ENCODE data around the gene TMEM207. TPM values are rescaled to one million over a fixed set of nuclear protein-coding genes. Genes with fewer than 3 reads are reported as not detected.

TMEM207 gene
- total and polyA plus RNA-seq, 2 of the 8 experiments (the other 6 are each of a cell fraction or from before 2014, with no cell fraction given), result not detected

DNA sequence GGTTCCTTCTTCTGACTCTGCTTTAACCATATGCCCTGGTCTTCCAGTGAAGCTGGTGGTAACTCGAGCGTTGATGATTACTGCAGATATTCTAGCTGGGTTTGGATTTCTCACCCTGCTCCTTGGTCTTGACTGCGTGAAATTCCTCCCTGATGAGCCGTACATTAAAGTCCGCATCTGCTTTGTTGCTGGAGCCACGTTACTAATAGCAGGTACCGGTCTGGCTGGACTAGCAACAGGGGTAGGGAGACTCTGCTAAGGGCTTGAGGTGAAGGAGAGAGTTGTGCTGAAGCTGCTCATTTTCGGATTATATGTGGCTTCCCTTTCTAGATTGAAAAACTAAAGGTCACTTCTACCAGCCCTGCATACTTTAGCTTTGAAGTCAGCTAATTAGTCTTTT lies 45.0 kb downstream of the TMEM207 start:
- TF ChIP-seq POLR2A (IDR thresholded peaks at IDR 0.05; ENCODE audit: control extremely low read depth in 1 of 2, low read depth in 2 of 2, low read length in 2 of 2) (no peak), TAF7 (optimal IDR thresholded peaks at IDR 0.05; ENCODE audit: borderline replicate concordance, low read depth, low read length) (no peak), SIN3A (conservative IDR thresholded peaks at IDR 0.05 in 1 of 2, IDR thresholded peaks at IDR 0.05 in 1 of 2; ENCODE audit: low read depth in 1 of 2, low read length in 2 of 2) (no peak), ASH2L (IDR thresholded peaks at IDR 0.05; ENCODE audit: low read length) (no peak), KDM1A (IDR thresholded peaks at IDR 0.05; ENCODE audit: borderline replicate concordance, low read length) (no peak), CEBPB (IDR thresholded peaks at IDR 0.05; ENCODE audit: low read depth, low read length) (no peak), HDAC6 (IDR thresholded peaks at IDR 0.05; ENCODE audit: low read depth, low read length) (no peak), POLR2AphosphoS5 (IDR thresholded peaks at IDR 0.05; ENCODE audit: low read depth, low read length) (no peak), CBX8 (IDR thresholded peaks at IDR 0.05; ENCODE audit: borderline replicate concordance, low read depth, low read length) (no peak), YY1 (IDR thresholded peaks at IDR 0.05; ENCODE audit: low read depth, low read length) (no peak), JUND (IDR thresholded peaks at IDR 0.05; ENCODE audit: low read length) (no peak), RBBP5 (IDR thresholded peaks at IDR 0.05; ENCODE audit: borderline replicate concordance, low read depth, low read length) (no peak), SIX5 (IDR thresholded peaks at IDR 0.05; ENCODE audit: low read depth, low read length) (no peak), RFX5 (IDR thresholded peaks at IDR 0.05; ENCODE audit: borderline replicate concordance, low read depth, low read length) (no peak)
- TF ChIP-seq, protein P1, sequence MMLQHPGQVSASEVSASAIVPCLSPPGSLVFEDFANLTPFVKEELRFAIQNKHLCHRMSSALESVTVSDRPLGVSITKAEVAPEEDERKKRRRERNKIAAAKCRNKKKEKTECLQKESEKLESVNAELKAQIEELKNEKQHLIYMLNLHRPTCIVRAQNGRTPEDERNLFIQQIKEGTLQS (IDR thresholded peaks at IDR 0.05; ENCODE audit: insufficient read depth, low read depth, low read length), result no peak
- Histone ChIP-seq H2AK5ac (ENCODE audit: low read depth, low read length) (no peak overlapping the region), H2AFZ (ENCODE audit: low read length) (0 out of 2 replicates have a peak overlapping the region, but pooled peaks have one; percentile 1), H3K4me3 (ENCODE audit: extremely low read depth in 1 of 4, insufficient read depth in 2 of 4, low read depth in 3 of 4, low read length in 4 of 4) (no peak overlapping the region), H3K27me3 (replicated peaks in 1 of 4; ENCODE audit: control insufficient read depth in 3 of 4, extremely low read depth in 1 of 4, insufficient read depth in 3 of 4, low read length in 3 of 4) (no peaks in the 10 kb centered on the region), H3K18ac (ENCODE audit: extremely low read depth, low read length) (no peak overlapping the region), H2BK15ac (ENCODE audit: low read length) (no peak overlapping the region), H3K23me2 (ENCODE audit: low read depth, low read length) (no peaks in the 10 kb centered on the region), H4K20me1 (replicated peaks in 1 of 2; ENCODE audit: control insufficient read depth in 1 of 2, insufficient read depth in 2 of 2, low read length in 2 of 2) (no peaks in the 10 kb centered on the region), H3K4me1 (replicated peaks in 1 of 4; ENCODE audit: control insufficient read depth in 3 of 4, insufficient read depth in 4 of 4, low read length in 3 of 4) (no peaks in the 10 kb centered on the region), H2BK120ac (replicated peaks; ENCODE audit: low read depth, low read length) (no peak overlapping the region), H3K14ac (ENCODE audit: insufficient read length) (no peak overlapping the region), H2BK20ac (ENCODE audit: low read length) (no peak overlapping the region), H3K36me3 (ENCODE audit: control insufficient read depth in 2 of 4, insufficient read depth in 4 of 4, low read length in 3 of 4) (no peaks in the 10 kb centered on the region), H3K56ac (replicated peaks; ENCODE audit: insufficient read length, low read depth, low read length) (no peak overlapping the region), H4K5ac (ENCODE audit: insufficient read length, low read depth, low read length) (no peak overlapping the region), H3K9me3 (ENCODE audit: insufficient read depth in 2 of 2, low read depth in 1 of 2, low read length in 1 of 2) (no peaks in the 10 kb centered on the region), H3K4me2 (ENCODE audit: insufficient read depth in 1 of 2, low read depth in 2 of 2, low read length in 2 of 2) (no peak overlapping the region), H4K8ac (ENCODE audit: extremely low read depth, insufficient read depth, low read length) (no peak overlapping the region), H3K79me1 (ENCODE audit: low read depth, low read length) (no peaks in the 10 kb centered on the region), H3K9ac (replicated peaks in 1 of 4; ENCODE audit: extremely low read depth in 1 of 4, low read depth in 3 of 4, low read length in 3 of 4) (no peak overlapping the region), H2BK5ac (ENCODE audit: low read depth, low read length) (no peak overlapping the region), H3K23ac (ENCODE audit: insufficient read length) (no peak overlapping the region), H3K4ac (replicated peaks; ENCODE audit: insufficient read length, low read depth, low read length) (no peak overlapping the region), H3K79me2 (ENCODE audit: control insufficient read depth in 1 of 2, insufficient read depth in 2 of 2, low read length in 2 of 2) (no peaks in the 10 kb centered on the region), H3K27ac (ENCODE audit: low read depth, low read length) (no peak overlapping the region), H2BK12ac (ENCODE audit: low read depth, low read length) (no peak overlapping the region), H4K91ac (replicated peaks; ENCODE audit: insufficient read length, low read length) (no peak overlapping the region)
- DNase-seq (ENCODE audit: low read depth in 1 of 2, low spot score in 2 of 2) (no peak), FAIRE-seq (no peak)
- CTCF ChIA-PET (ENCODE audit: partially characterized antibody), result interaction anchor here (0.8 to 1.5 kb wide), 3 partner anchors 8 to 38 kb away, joined by 3 to 4 read pairs (median 3); no protein-coding TSS in a partner anchor
- 84% methylated on average over 8 of the region's 8 CpGs; no CpG with 5 or more reads in 1 of the 2 experiments for WGBS, 2 experiments (ENCODE audit: extremely low coverage in 1 of 2, insufficient coverage in 1 of 2, insufficient read length in 1 of 2, insufficient replicate concordance in 2 of 2, low coverage in 1 of 2, low lambda C conversion rate in 2 of 2, missing lambda C conversion rate in 1 of 2)
- POLR2A ChIA-PET (ENCODE audit: partially characterized antibody), result interaction anchor here (0.5 kb wide), 1 partner anchor 124 kb away, joined by 3 read pairs; no protein-coding TSS in a partner anchor

All from H1 (cell line).